ENCODE results near the gene OR1S2. TPM values are rescaled to one million over a fixed set of nuclear protein-coding genes. Genes with fewer than 3 reads are reported as not detected.
"Not testable (repeated sequence)": the region's sequence is repeated elsewhere in the genome, so short reads cannot be mapped to it uniquely, and the experiment has no call there.

OR1S2 gene
- not detected for total RNA-seq

GRCh38 chr11:58204042-58204441 is at the start of gene OR1S2:
Gene OR1S2 (minus strand): TSS chr11:58204142. CDS start chr11:58204142, 0 bp downstream.
- no peak for TF ChIP-seq CTCF (IDR thresholded peaks at IDR 0.05; ENCODE audit: low read depth)

- TF ChIP-seq CTCF (IDR thresholded peaks at IDR 0.05; ENCODE audit: low read depth) = no peak
Measured at GRCh38 chr11:58243954-58244353, 40.0 kb upstream of the OR1S2 start.

- no peak for TF ChIP-seq CTCF (IDR thresholded peaks at IDR 0.05; ENCODE audit: low read depth)
Measured at GRCh38 chr11:58227956-58228615, 24.1 kb upstream of the OR1S2 start.

- TF ChIP-seq CTCF (IDR thresholded peaks at IDR 0.05; ENCODE audit: low read depth) = no peak
Measured at GRCh38 chr11:58222721-58223120, 18.8 kb upstream of the OR1S2 start.

GRCh38 chr11:58216476-58216875 is 12.5 kb upstream of the OR1S2 start:
- TF ChIP-seq CTCF (IDR thresholded peaks at IDR 0.05; ENCODE audit: low read depth) = no peak

- not testable (repeated sequence) for TF ChIP-seq CTCF (IDR thresholded peaks at IDR 0.05; ENCODE audit: low read depth)
Measured at GRCh38 chr11:58212420-58212819, 8.5 kb upstream of the OR1S2 start, which contains the start of gene OR1S1. Gene OR1S1 (plus strand): TSS chr11:58212720.

- TF ChIP-seq CTCF (IDR thresholded peaks at IDR 0.05; ENCODE audit: low read depth) = no peak
Measured at GRCh38 chr11:58199271-58199670, 4.7 kb downstream of the OR1S2 start.

All from subcutaneous adipose tissue (tissue), 4 donors.